Right cardiac atrium (tissue), 5 donors: ENCODE results near the gene CCDC92B. TPM values are rescaled to one million over a fixed set of nuclear protein-coding genes. Genes with fewer than 3 reads are reported as not detected.

Experiments
- ATAC-seq, 2 donors: fragments of 200-7000 bp; cut with Tn5 transposase; one replicate each; pipeline versions ENCODE4 v1.8.0 to v1.9.1; 2020; ENCODE audit warnings: moderate library complexity in 2 of 2, mild to moderate bottlenecking in 1 of 2
- DNase-seq, 3 donors: peaks; one replicate each; pipeline ENCODE4 v3.0.0-alpha.2; 2020
- H3K27ac ChIP-seq: one replicate; pipeline ENCODE4 v1.5.1; 2013; ENCODE audit warnings: mild to moderate bottlenecking, low read length, control low read depth, moderate library complexity
- H3K27me3 ChIP-seq: one replicate; pipeline ENCODE4 v1.6.1; 2013; ENCODE audit not compliant: control insufficient read depth, insufficient read depth
- H3K4me1 ChIP-seq: one replicate; pipeline ENCODE4 v1.6.1; 2013; ENCODE audit warnings: low read length; ENCODE audit not compliant: control insufficient read depth, insufficient read depth
- H3K4me3 ChIP-seq: one replicate; pipeline ENCODE4 v1.5.1; 2013; ENCODE audit warnings: low read length, control low read depth
- H3K9me3 ChIP-seq: one replicate; pipeline ENCODE4 v1.6.1; 2013; ENCODE audit warnings: low read length; ENCODE audit not compliant: control insufficient read depth
- WGBS: extraction: QIAGEN DNeasy Blood & Tissue Kit; methylation state at CpG from one replicate; pipeline ENCODE4 v1.1.7; 2013; 5-methylcytosine and 5-hydroxymethylcytosine counted together
- intact Hi-C, 4 donors: fragments of 100-400 bp; cut with DNase I; formaldehyde crosslinking; loops; one replicate each; pipeline versions ENCODE4 v1.11.0 to v1.14.0; 2022 to 2023
- polyA plus RNA-seq: library from polyadenylated mRNA; stranded (reverse); fragments of 200-250 nt; gene quantifications from one replicate; pipeline ENCODE4 v1.2.3, GENCODE V29; 2013
- total RNA-seq, 4 donors: library from RNA; stranded (reverse); fragmentation: NEBNext Ultra II Directional; extraction: Animal tissue kit (Norgen Biotek cat#: 25700); gene quantifications; one replicate each; pipeline ENCODE4 v1.2.1, GENCODE V29; 2021
- donor health status: healthy with polysubstance abuse.
- donor health status: DM: no; HTN: yes; CAD: no.
- donor health status: DM: no; HTN: no; CAD: no.
- donor health status: DM: no; HTN: yes; CAD: no; lungs with severe emphysema.
- donor health status: DM: yes; HTN: yes; CAD: no.

Gene CCDC92B
- total and polyA plus RNA-seq, 5 donors: 0.15 to 0.40 (median 0.23) TPM; not detected in 1

GRCh38 chr17:2777242-2777867, 27.9 kb upstream of the CCDC92B start:
- intact Hi-C loops: no loop called here
- ATAC-seq (no peak), DNase-seq (no peak)
- H3K4me1 ChIP-seq: no peaks in the 10 kb centered on the region
- no peaks in the 10 kb centered on the region for H3K27me3 ChIP-seq
- WGBS: 29% methylated on average over 11 of the region's 11 CpGs
- no peak overlapping the region for H3K27ac ChIP-seq
- no peak overlapping the region for H3K4me3 ChIP-seq
- H3K9me3 ChIP-seq: no peaks in the 10 kb centered on the region

DNA sequence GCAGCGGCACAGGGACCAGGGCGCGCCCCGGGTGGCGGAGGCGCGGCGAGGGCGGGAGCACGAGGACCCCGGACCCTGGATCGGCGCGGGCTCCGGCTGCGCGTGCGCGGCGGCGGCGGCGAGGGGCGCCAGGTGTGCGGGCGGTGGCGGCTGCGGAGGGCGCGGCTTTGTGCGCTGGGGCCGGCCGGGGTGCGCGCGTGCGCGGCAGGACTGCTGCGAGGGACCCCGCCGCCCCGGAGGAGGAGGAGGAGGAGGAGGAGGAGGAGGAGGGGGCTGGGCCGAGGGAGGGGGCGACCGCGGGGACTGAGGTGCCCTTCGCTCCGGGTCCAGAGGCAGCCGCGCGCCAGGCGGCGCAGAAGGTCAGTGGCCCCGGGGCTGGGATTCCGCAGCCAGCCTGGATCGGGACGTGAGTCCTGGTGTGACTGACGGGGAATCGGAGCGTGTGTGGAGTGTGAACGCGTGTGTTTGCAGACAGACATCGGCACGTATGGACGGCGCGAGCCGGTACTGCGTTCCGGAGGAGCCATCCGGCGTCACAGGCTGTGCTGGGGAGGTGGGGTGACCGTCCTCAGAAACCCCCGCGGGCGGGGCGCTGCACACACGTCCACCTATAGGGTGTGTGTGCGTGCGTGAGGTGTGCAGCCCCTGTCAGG, 27.3 kb upstream of the CCDC92B start:
- H3K9me3 ChIP-seq: no peaks in the 10 kb centered on the region
- no peaks in the 10 kb centered on the region for H3K27me3 ChIP-seq
- DNase-seq (no peak), ATAC-seq (no peak)
- no peak overlapping the region for H3K27ac ChIP-seq
- H3K4me1 ChIP-seq: no peaks in the 10 kb centered on the region
- peak overlapping the region; percentile 52 for H3K4me3 ChIP-seq
- intact Hi-C loops: no loop called here
- under 1% methylated on average over 78 of the region's 80 CpGs for WGBS

DNA sequence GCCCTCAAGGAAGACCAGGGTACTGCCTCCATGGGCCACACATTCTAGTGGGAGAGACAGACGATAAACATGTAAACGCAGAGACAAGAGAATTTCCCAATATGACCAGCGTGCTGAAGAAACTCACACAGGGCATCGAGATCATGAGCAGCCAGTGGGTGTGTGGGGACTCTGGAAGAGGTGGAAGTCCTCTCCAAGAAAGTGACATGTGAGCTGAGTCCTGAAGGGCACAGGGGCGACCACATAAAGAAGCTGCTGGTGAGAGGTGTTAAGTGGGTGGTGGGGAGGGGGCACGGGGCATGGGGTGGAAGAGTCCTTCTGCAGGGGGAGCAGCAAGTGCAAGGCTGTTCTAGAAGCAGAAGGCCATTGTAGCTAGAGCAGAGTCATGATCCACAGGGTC, 25.8 kb upstream of the CCDC92B start:
- WGBS: 67% methylated on average over 6 of the region's 6 CpGs
- no peak overlapping the region for H3K27ac ChIP-seq
- DNase-seq: no peak
- H3K9me3 ChIP-seq: no peaks in the 10 kb centered on the region
- no peak overlapping the region for H3K4me3 ChIP-seq
- H3K27me3 ChIP-seq: no peaks in the 10 kb centered on the region
- ATAC-seq: no peak
- H3K4me1 ChIP-seq: no peaks in the 10 kb centered on the region
- intact Hi-C loops: no loop called here

DNA sequence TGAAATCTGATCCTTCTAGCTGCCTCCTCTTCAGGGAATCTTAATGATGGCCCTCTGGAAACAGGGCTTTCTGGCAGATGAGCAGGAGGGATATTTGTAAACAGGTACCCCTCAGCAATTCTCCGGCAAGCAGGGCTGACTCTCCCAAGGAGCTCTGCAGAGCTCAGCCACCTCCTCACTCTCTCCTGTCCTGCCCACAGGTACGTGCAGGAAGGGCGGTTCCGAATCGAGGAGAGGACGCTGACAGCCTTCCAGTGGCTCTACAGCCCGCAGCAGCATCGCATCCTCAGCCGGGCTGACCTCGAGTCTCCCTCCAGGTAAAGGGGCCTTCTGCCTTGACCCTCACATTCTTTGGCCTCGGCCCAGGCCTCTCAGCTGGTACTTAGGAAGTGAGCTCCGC, 20.7 kb upstream of the CCDC92B start:
- Histone ChIP-seq H3K9me3 (no peaks in the 10 kb centered on the region), H3K4me1 (no peaks in the 10 kb centered on the region), H3K27me3 (no peaks in the 10 kb centered on the region), H3K4me3 (no peak overlapping the region), H3K27ac (no peak overlapping the region)
- DNase-seq (no peak), ATAC-seq (no peak)
- intact Hi-C loops: no loop called here
- WGBS: 63% methylated on average over 12 of the region's 12 CpGs

GRCh38 chr17:2758870-2759269, 9.4 kb upstream of the CCDC92B start:
- DNase-seq: no peak
- no peak for ATAC-seq
- Histone ChIP-seq H3K9me3 (no peaks in the 10 kb centered on the region), H3K27ac (no peak overlapping the region), H3K4me1 (no peaks in the 10 kb centered on the region), H3K27me3 (no peaks in the 10 kb centered on the region), H3K4me3 (no peak overlapping the region)
- intact Hi-C loops: no loop called here
- WGBS: 75% methylated on average over 4 of the region's 4 CpGs

DNA sequence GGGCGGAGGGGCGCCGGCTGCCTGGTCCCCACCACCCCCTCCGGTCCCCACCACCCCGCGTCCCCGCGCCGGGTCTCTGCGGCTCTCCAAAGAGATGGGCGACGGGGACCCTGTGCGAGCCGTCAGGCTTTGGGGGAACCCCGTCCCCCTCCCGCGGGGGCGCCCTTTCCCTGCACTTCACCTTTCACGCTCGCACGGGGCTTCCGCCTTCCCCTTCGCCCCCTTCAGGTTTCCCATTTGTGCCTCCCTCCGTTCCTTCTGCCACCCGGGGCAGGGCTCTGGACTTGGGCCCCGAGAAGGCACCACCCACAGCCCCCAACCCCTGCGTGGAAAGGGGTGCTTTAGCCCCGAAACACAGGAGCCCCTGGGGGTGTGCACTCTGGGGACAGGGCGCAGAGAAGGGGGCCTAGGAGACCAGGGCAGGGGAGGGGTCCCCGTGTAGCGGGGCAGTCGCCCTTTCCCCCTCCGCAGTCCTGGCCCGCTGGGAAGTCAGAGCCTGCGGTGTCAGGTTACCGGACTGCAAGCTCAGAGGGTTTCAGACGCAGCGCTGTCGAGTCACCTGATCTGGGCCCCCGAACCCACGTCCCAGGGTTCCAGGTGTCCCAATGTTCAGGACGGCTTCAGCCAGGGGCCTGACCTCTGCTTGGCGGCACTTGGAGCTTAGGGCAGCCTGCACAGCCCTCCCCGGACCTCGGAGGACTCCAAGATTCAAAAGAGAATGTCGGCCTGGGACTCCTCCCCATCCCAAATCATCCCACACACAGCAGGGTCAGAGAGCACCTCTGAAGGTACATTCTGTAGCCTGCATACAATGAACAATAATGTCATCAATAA, 6.7 kb upstream of the CCDC92B start:
- Histone ChIP-seq H3K27ac (no peak overlapping the region), H3K4me3 (peak overlapping the region; percentile 45), H3K4me1 (no peaks in the 10 kb centered on the region), H3K9me3 (no peaks in the 10 kb centered on the region), H3K27me3 (no peaks in the 10 kb centered on the region)
- intact Hi-C loops: no loop called here
- DNase-seq (peak in 1 of 3 donors; percentile 64), ATAC-seq (peak; percentile 49 to 59)
- WGBS: 1% methylated on average over 46 of the region's 46 CpGs

- 63% methylated on average over 2 of the region's 2 CpGs for WGBS
- no peak for DNase-seq
- Histone ChIP-seq H3K9me3 (no peaks in the 10 kb centered on the region), H3K4me1 (no peaks in the 10 kb centered on the region), H3K27ac (no peak overlapping the region), H3K4me3 (no peak overlapping the region), H3K27me3 (no peaks in the 10 kb centered on the region)
- ATAC-seq: no peak
- intact Hi-C loops: no loop called here
These were observed 2.0 kb upstream of the CCDC92B start for GRCh38 chr17:2751491-2751890.

GRCh38 chr17:2750721-2751120, 1.3 kb upstream of the CCDC92B start:
- no peak for ATAC-seq
- intact Hi-C loops: no loop called here

GRCh38 chr17:2749784-2750181, 331 bp upstream of the CCDC92B start:
- ATAC-seq (peak; percentile 93 to 95), DNase-seq (peak; percentile 69 to 90 (median 90))
- H3K27me3 ChIP-seq: no peaks in the 10 kb centered on the region
- intact Hi-C loops: no loop called here
- no peaks in the 10 kb centered on the region for H3K4me1 ChIP-seq
- H3K4me3 ChIP-seq: peak overlapping the region; percentile 36
- no peak overlapping the region for H3K27ac ChIP-seq
- WGBS: 1% methylated on average over 35 of the region's 35 CpGs
- no peaks in the 10 kb centered on the region for H3K9me3 ChIP-seq

More at GRCh38 chr17:2750721-2751120, 1.3 kb upstream of the CCDC92B start:
- DNase-seq: no peak
- no peaks in the 10 kb centered on the region for H3K9me3 ChIP-seq
- H3K27ac ChIP-seq: no peak overlapping the region
- no peaks in the 10 kb centered on the region for H3K4me1 ChIP-seq
- 88% methylated on average over 2 of the region's 2 CpGs for WGBS
- no peaks in the 10 kb centered on the region for H3K27me3 ChIP-seq
- H3K4me3 ChIP-seq: no peak overlapping the region

- 25% methylated on average over 11 of the region's 11 CpGs for WGBS
- no peaks in the 10 kb centered on the region for H3K27me3 ChIP-seq
- DNase-seq: peak in 2 of 3 donors; percentile 74 to 80
These were observed 4.0 kb downstream of the CCDC92B start for GRCh38 chr17:2745317-2746037.

More at GRCh38 chr17:2745317-2746037, 4.0 kb downstream of the CCDC92B start:
- intact Hi-C loops: no loop called here
- no peak overlapping the region for H3K4me3 ChIP-seq
- no peaks in the 10 kb centered on the region for H3K4me1 ChIP-seq
- peak; percentile 28 to 63 for ATAC-seq
- H3K9me3 ChIP-seq: no peaks in the 10 kb centered on the region
- H3K27ac ChIP-seq: no peak overlapping the region
